CD4-positive, alpha-beta T cell treated with Interleukin-21 for 1 hour (primary cell): ENCODE measurements around the gene COL1A2.

Experiments
- DNase-seq: peaks from one replicate; pipeline ENCODE4 v3.0.0-alpha.2; 2020

COL1A2 gene

GRCh38 chr7:94394437-94395140, at the start of gene COL1A2:
TSS of gene COL1A2 (plus strand) at chr7:94394895. CDS start at chr7:94395032, 137 bp downstream.
- no peak for DNase-seq

DNA sequence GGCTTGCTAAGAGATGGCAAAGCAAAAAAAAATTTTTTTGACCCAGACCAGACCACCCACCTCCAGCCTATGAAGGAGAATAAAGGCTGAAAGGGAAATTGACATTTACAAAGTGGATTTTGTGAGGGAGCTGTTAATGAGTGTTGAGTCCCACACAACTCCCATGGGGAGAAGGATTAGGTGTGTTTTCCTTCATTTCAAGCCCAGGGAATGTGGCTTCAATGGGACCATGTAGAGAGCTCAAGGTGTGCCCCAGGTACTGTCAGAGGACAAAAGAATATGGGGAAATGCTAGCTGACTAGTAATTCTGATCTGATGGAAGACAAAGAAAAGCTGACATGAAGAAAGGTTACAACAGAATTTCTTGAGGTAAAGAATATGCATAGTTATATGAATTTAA, 48.8 kb upstream of the COL1A2 start:
- no peak for DNase-seq

DNA sequence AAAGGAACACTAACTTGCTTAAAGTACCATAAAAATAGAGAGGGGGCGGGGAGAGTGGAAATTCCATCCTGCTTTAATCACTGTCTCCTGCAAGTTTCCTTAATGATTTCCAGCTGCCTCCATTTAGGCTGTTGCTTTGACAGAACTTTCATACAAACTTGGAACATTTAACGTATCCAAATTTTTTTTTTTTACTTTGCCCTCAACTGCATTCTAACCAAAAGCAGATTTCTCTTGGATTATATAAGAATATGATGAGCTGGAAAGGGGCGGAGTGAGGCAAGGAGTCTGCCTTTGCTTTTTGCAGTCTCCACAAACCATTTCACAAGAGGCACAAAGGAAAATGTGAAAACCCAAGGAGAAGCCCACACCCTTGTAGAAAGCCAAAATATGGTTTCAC, 46.6 kb upstream of the COL1A2 start:
- DNase-seq = no peak

GRCh38 chr7:94350734-94351133, 44.0 kb upstream of the COL1A2 start:
- no peak for DNase-seq

DNA sequence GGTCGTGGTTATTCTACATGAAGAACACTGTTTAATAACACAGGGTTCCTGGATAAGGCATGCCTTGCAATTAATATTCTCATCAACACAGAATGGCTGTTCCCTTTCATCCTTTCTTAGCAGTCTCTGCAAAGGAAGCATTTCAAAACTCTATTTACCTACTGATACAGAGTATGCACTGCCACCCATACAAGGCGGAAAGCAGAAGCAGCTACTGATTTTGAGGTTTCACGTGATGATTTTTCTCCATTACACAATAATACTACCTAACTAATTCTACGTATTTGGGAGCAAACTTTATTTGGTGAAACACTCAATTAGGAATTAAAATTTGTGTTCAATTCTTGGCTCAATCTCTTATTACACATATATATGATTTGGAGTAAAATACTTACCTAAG, 43.0 kb upstream of the COL1A2 start:
- no peak for DNase-seq

DNA sequence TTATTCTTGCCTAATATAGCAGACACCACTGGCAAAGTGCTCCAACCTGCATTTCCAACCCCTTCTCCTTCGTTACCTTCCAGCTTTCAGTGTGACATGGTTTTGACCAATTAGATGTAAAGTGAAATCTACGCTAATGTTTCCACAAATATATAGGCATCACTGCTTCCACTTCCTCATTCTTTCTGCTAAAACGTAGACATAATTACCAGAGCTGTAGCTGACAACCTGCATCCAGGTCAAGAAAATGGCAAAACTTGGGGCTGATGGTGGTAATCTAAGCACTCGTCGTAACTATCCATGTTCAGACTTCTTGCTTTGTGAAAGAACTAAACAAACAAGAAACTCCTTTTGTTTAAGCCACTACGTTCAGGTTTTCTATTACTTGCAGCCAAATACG, 41.8 kb upstream of the COL1A2 start:
- no peak for DNase-seq

DNA sequence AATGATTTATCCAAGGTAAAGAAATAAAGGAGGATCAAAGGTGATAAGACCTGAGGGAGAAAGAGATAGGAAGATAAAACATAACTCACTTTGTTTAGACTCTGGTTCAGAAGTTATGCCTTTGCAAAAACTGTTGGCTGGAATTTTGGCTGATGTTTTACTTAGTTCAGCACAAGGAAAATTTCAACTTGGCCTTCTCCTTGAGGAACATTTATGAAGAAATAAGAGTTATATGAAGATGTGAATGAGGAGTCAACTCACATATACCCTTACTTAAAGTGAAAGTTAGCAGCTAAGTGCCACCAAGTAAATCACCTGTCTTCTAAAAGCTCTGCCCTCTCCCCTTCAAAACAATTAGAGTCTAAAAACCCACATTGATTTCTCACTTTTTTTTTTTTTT, 39.7 kb upstream of the COL1A2 start:
- no peak for DNase-seq

DNA sequence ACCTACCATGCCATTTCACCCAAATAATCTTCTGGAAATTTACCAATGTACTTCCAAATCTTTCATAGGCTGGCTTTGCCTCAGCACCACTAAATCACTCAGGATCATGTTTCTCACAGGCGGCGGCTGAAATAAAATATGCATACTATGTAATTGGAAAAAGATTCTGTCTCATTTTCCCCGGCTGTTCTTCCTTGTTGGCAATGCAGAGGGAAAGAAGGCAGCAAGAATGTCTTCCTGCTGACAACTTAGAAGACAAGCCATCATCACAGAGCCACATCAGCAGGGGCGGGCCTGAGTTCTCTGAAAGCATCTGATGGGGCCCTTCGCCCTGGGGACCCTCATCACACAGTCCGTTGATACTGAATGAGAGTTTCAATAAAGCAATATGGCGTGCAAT, 39.2 kb upstream of the COL1A2 start:
- DNase-seq = no peak

- DNase-seq = no peak
Measured at GRCh38 chr7:94357076-94357475, 37.6 kb upstream of the COL1A2 start.

GRCh38 chr7:94360926-94361325, 33.8 kb upstream of the COL1A2 start:
- no peak for DNase-seq

DNA sequence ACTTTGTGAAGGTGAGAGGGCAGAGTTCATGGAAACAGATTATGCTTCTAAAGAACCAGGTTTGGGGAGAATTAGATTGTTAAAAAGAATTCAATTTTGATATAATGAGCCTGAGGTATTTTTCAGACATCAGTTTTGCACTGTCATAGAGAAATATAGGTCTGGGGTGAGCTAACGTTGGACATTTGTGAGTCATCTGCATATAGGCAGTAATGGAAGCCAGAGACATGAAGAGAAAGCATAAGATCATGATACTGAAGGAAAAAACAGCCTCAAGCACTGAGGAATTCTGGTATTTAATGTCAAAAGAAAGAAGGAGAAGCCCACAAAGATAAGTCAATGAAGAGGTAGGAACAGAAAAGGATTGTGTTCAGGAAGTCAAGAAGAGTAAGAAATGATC, 32.4 kb upstream of the COL1A2 start:
- DNase-seq = no peak

DNA sequence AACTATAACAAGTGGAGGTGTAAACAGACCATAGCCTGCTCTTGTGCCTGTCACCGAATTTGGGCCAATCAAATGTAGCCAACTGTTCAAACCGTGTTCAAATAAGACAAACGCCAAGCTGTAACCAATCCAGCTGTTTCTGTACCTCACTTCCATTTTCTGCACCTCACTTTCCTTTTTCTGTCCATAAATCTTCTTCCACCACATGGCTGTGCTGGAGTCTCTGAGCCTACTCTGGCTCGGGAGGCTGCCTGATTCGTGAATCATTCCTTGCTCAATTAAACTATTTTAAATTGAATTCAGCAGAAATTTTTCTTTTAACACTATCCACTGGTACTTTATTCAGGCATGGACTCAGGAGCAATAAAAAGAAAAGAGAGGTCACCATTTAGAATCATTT, 29.9 kb upstream of the COL1A2 start:
- DNase-seq = no peak

DNA sequence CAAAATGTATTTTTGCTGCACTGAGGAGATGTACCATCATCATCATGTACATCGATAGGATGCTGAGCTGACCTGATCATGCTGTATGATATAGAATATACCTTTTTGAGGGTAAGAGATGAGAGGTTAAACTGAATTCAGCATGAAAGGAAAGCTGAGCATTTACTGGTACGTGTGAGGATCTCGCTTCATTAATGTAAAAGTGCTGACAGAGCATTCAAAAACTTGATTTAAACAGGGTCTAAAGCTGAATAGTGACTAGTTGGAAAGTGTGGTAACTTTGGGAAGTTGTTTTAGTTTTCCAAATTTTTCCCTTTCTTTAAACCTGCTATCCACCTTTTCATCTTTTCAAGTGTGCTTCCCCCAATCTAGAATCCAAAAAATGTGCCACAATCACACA, 28.5 kb upstream of the COL1A2 start:
- no peak for DNase-seq

- no peak for DNase-seq
Measured at GRCh38 chr7:94366832-94367231, 27.9 kb upstream of the COL1A2 start.

DNA sequence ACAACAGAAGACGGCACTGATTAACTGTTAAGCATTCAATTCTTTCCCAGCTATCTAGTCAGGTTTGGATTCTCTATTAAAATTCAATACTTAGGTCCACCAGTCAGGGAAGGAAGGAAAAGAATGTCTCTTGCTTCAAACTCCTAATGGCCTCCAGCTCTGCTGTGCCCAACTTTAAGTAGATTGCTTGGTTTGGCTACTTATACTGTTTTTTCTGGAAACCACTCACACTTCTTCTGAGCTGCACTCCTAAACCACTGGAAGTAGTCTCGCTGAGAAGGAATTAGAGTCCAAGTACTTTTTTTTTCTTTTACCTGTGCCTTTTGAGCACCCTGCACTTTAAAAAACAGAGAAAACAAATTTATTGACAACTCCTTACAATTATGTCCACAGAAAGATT, 26.7 kb upstream of the COL1A2 start:
- DNase-seq = no peak

DNA sequence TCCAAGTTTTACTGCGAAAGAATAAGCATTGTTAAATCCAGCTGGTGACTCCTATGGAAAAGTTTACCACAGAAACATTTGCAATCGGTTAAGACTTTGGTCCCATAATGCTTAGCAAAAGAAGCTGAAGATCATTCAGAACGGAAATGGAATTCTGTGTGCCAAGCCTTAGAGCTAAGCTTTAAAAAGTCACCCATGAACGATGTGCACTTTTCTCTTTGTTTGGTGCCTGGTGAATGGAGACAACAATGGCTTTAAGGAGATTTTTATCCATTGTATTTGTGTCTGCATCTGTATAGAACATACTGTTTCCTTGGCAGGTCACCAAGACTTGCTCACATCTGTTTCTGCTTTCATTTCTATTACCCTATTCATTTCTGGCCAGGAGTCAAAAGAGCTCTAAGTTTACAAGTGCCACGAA, 26.3 kb upstream of the COL1A2 start:
- DNase-seq = no peak

DNA sequence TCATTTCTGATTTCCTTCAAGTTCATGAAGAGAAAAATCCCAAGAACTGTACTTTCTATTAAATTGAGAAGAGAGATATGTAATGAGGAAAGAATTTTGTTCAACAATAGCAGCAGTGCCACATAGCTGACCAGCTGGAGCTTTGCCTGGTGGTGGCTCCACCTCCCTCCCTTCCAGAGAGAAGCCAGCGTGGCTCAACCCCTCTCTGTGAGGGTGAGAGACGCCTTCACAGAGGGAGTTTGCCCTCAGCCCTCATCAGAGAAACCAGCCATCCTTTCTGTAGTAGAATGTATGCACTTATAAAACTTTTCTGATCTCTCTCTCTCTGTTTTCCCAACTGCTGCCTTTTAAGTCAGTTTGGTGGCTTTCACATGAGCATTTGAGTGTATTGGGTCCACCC, 20.5 kb upstream of the COL1A2 start:
- no peak for DNase-seq

- no peak for DNase-seq
Measured at GRCh38 chr7:94374721-94375566, 19.8 kb upstream of the COL1A2 start.

GRCh38 chr7:94375691-94376090, 19.0 kb upstream of the COL1A2 start:
- no peak for DNase-seq

- no peak for DNase-seq
Measured at GRCh38 chr7:94376281-94376680, 18.4 kb upstream of the COL1A2 start.

DNA sequence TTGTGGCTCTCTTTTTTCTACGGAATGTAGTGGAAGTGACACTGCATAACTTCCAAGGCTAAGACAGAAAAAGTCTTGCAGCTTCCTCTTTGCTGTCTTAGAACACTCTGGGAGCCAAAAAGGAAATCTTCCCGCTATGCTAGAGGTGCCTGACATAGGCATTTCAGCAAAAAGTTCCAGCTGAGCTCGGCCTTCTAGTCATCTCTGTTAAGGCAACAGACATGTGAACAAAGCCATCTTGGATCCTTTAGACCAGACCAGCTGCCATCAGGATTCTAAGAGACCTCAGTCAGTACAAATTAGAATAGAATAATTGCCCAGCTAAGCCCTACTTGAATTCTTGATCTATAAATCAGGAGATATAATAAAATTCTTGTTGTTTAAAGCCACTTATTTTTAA, 16.3 kb upstream of the COL1A2 start:
- no peak for DNase-seq

GRCh38 chr7:94380264-94380663, 14.4 kb upstream of the COL1A2 start:
- no peak for DNase-seq

- DNase-seq = no peak
Measured at GRCh38 chr7:94382132-94382531, 12.6 kb upstream of the COL1A2 start.

DNA sequence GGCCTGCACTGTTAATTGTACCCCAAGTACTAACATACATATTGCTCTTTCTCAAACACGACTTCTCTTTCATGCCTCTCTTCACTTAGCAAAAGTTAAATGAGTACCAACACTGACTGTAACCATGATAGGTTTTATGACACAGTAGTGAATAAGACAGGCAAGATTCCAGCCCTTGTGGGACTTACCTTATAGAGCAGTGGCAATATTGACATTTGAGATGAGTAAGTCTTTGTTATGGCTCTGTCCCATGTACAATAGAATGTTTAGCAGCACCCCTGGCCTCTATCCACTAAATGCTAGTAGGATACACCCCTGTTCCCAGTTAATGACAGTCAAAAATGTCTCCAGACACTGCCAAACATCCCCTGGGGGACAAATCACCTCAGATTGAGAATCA, 11.9 kb upstream of the COL1A2 start:
- no peak for DNase-seq

- DNase-seq = no peak
Measured at GRCh38 chr7:94384315-94384714, 10.4 kb upstream of the COL1A2 start.
